Activated CD8-positive, alpha-beta memory T cell treated with anti-CD3 and anti-CD28 coated beads, Interleukin-2, amount 50 U/mL, for 24 hours (primary cell): ENCODE measurements around the gene SPTBN2.
A peak's percentile ranks its signal among the peaks of the same experiment; 100 is the strongest.
"Not testable (repeated sequence)": the region's sequence is repeated elsewhere in the genome, so short reads cannot be mapped to it uniquely, and the experiment has no call there.

Experiments
- DNase-seq: peaks from one replicate; pipeline ENCODE4 v3.0.0-alpha.2; 2020; ENCODE audit errors: extremely low read depth

The SPTBN2 gene

DNA sequence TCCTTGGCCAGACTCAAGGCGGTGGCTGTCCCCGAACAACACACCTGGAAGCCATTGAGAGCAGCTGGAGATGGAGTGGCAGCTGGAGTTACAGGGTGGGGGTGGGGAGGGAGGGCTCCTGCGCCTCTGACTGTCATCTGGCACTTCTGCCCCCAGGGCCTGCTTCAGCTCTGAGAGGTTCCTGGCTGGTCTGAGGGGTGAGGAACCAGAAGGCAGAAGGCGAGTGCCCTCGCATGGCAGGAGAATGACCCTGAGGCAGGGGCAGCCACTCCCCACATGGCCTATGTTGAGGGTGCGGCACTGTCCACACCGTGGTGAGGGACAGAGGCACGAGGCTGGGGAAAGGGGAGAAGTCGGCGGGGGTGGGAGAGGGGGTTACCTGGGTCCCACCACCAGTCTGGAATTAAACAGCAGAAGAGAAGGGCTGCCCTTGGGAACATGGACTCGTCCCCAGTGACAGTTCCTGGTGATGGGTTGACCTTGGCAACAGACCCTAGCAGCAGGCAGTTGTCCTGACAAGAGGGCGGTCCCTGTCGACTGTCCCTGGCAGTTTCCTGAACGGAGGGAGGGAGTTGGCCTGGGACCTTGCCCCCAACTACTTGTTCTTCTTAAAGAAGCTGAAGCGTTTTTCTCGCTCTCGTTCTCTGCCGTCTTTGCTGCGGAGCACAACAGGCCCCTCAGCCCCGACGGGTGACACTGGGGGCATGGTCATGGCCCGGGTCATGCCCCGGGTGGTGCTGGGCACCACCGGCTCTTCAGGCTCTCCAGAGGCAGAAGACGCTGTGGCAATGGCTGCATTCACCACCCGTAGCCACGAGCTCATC, 43.5 kb downstream of the SPTBN2 start:
- DNase-seq, result no peak

DNA sequence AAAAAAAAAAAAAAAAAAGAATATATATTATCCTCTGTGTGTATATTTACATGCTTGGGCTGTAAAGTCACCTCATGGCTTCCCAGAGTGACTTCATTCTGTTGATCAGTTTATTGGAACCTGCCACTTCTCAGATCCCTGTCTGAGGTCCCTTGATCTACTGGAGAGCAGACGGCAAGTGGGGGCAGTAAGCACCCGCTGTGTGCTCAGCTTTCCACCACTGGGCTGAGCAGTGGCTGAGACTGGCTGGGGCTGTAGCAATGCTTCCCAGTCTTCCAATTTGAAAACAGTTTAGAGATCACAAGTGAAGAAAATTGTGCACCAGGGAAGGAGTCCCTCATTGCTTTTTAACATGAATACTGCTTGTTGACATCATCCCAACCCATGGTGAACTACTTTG, 44.4 kb downstream of the SPTBN2 start:
- no peak for DNase-seq

DNA sequence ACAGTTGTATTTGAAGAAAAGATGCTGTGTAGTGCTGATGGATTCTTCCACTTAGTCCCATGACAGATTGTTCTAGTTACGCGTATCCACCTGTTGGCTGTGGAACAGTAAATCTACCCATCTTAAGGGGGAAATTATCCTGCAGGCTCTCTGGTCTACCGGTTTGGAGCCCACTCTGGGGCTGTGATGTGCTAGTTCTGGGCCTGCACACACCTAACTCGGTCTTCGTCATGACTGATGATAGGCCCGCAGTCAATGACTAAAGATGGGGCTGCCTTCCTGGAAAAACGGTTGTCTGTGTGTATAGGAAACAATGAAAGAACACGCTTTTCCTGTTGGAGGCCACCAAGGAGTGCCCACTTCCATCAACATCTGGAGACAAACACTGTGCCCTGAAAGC, 45.1 kb downstream of the SPTBN2 start:
- DNase-seq, result no peak

DNA sequence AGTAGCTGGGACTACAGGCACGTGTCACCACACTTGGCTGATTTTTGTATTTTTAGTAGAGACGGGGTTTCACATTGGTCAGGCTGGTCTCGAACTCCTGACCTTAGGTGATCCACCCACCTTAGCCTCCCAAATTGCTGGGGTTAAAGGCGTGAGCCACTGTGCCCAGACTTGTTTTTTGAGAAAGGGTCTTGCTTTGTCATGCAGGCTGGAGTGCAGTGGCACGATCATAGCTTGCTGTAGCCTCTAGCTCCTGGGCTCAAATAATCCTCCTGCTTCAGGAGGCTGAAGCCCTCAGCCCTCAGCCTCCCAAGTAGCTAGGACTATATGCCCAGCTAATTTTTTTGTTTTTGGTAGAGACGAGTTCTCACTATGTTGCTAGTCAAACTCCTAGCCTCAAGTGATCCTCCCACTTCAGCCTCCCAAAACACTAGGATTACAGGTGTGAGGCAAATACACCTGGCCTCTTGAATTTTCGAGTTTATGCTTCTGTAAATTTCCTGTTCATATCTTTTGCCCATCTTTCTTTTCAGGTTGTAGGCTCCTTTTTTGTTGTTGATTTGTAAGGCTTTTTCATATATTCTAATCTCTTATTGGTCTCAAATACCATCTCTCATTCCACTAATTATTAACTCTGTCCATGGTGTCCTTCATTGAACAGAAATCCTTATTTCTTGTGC, 47.9 kb downstream of the SPTBN2 start:
- no peak for DNase-seq

DNA sequence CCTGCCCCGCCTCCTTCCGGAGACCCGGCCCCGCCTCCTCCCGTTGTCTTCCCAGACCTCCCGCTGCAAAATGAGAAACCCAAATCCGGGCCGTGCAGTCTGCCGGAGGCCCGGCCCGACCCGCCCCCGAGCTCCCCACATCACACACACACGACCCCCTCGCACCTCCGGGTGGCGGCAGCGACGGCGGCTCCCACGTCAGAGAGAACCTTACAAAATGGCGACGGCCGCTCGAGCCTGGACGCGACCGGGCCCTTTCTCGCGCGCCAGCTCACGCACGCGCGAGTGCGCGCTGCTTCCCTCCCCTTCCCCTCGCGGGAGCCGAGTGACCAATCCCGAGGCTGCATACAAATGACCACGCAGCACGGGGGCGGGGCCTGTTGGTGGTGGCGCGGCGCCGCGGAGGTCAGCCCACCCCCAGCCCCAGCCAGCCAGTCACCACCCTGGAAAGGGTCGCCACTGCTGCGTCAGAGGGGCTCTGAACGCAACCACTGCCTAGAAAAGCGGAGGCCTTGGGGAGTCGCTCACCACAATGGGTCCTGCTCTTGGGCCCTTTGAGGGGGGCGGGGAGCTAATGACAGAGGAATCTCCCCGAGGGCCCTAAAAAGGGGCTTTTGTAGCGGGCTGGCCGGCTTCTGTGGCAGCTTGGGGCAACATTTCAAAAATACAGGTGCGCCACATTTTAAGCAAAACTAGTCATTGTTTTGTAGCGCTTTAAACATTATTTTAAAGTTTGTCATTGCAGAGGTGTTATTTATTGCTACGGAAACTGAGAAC, 51.2 kb downstream of the SPTBN2 start, which contains the start of gene RBM4B:
RBM4B (minus strand) TSS at position 289 of the 777 bp plus-strand sequence. CDS start 808 bp downstream, outside the sequence.
- DNase-seq, result peak; percentile 85

DNA sequence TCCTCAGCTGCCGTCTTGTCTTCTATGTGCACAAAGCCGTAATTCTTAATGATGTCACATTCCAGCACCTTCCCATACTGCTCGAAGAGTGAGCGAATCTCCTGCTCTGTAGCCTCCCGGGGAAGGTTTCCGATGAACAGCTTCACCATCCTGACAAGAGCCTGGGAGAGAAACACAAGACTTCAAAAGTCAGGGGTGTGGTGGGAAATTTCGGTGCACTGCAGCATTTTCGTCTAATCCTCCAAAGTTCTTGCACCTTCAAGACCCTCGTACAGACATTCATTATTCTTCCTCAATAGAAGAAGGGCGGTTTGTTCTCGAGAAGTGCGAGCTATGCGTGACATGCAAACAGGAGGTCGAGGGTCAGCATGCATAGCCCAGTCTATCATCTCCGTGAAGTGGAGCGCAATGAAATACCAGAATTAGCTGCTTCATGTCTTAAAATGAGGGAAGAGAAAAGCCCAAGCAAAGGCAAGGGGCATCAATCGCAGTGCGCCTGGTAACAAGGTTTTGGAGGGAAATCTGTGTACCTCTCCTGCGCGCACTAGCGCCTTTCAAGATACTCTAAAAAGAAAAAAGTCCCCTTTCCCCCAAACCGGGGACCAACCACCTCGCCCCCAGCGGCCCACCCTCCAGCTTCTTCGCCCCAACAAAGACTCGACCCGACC, 52.0 kb downstream of the SPTBN2 start:
- DNase-seq, result no peak

DNA sequence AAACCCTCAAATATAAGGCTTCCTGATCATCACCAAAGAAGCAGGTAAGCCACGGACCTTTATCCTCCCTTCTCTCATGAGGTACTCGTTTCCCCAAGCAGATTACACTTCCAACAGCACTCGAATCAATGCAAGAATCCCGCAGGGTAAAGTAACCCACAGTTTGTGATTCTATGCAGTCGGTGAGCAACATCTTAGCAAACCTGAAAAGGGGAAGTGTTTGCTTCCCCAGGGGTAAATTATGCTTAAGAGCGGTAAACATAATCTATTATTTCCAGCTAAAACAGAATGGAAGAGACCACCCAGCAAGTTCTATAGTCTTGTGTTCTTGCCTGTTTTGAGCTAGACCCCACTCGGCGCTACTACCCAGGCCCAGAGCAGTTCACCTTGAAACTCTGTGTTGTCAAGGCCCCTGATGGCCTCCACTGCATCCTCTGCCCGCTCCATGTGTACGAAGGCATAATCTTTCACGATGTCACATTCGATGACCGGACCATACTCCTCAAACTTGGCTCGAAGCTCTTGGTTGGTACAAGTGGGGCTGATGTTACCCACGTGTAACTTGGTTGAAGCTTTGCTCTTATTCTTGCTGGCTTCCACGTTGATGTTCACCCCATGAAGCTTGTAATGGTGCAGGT, 52.6 kb downstream of the SPTBN2 start:
- no peak for DNase-seq

DNA sequence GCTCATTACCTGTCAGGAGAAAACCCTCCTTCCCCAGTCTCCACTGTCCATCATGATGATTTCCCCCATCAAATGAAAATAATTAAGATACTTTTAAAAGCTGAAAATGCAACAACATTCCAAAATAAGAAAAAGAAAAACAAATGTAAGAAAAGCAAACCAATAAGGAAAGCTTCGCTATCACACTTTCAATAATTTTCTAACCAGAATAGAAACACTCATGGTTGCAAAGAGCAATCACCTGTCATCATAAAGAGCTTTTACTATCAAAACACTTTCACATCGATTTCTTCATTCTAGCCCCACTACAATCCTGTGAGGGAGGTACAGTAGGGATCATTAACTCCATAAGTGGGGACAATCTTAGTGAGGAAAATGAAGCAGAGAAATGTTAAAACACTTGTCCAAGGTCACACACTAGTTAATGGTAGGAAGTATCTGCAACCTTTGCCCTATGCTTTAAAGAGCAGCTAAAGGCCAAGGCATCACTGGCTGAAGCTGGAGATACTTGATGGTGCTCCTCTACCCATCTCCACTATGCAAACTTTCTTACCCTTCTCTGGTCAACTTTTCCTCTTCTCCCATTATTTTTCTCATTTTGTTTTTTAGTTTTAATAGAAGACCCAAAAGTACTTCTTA, 53.9 kb downstream of the SPTBN2 start:
- DNase-seq, result no peak

DNA sequence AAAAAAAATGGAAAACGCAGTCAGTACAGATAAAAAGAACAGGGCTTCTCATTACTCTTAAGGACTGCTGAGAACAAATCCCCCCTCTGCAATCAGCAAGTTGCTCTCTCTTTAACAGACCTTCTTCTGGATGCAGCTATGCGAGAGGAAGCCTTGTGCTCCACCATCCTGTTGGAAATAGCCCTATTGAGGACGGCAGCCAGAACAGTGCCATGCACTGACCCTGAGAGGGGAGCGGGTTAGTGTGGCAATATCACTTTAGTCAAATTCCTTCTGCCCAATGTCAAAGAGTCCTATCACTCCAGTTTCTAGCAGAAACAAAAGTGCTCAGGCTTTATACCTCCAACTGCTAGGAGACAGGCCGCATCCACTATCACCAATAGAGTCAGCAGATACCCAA, 58.2 kb downstream of the SPTBN2 start:
- no peak for DNase-seq

DNA sequence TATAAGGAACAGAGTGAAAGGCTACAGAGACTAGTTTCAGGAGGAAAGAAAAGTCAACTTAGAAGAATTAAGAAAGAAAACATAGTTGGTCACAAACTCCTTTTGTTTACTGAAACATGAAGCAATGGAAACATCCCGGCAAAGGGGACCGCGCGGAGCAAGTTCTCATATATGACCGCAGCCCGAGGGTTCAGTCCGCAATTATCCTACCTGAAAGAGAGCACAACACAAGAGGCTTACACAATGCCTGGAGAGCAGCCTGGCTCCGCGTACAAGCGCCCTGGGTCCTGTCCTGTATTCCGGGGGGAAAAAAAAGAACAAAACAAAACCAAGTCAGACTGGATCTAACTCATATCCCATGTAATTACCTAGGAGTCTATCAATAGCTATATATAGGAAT, 63.6 kb downstream of the SPTBN2 start:
- no peak for DNase-seq

DNA sequence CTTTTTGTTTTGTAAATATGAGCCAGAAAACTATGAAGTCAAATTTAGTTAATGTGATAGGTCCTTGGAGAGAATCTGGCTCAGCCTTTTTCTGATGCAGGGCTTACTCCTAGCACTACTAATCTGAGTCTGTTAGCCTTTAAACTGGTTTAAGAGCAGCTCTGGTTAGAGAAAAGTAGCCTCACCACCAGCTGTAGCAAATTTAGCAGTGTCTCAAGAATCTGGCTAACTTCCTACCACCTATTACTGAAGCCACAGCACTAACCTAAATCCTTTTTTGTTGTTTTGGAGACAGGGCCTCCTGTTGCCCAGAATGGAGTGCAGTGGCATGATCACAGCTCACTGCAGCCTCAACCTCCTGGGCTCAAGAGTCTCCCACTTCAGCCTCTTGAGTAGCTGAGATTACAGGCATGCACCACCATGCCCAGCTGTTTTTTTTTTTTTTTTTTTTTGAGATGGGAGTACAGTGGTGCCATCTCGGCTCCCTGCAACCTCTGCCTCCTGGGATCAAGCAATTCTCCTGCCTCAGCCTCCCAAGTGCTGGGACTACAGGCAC, 65.2 kb downstream of the SPTBN2 start:
- no peak for DNase-seq

DNA sequence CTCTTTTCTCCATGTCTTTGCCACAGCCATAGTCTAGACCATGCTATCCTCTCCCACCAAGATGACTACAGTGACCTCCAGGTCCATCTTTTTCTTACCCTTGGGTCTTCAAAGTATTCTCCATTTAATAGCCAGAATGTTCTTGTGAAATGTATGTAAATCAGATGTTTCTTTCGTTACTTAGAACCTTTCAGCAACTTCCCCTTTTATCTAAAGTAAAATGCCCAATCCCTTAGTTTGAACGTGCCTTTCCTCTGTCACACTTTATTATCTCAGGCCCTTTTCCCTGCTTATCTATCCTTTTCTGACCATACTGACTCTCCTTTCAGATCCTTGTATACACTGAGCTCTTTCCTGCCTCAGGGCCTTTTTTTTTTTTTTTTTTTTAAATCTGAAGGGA, 69.3 kb downstream of the SPTBN2 start:
- DNase-seq, result no peak

DNA sequence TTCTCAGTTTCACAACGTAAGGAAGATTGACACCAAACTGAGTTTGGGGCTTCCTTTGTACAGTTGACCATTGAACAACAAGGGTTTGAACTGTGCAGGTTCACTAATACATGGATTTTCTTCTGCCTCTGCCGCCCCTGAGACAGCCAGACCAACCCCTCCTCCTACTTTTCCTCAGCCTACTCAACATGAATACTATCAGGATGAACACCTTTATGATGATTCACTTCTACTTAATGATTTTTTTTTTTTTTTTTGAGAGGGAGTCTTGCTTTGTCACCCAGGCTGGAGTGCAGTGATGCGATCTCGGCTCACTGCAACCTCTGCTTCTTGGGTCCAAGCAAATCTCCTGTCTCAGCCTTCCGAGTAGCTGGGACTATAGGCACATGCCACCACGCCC, 75.9 kb downstream of the SPTBN2 start:
- DNase-seq, result no peak

DNA sequence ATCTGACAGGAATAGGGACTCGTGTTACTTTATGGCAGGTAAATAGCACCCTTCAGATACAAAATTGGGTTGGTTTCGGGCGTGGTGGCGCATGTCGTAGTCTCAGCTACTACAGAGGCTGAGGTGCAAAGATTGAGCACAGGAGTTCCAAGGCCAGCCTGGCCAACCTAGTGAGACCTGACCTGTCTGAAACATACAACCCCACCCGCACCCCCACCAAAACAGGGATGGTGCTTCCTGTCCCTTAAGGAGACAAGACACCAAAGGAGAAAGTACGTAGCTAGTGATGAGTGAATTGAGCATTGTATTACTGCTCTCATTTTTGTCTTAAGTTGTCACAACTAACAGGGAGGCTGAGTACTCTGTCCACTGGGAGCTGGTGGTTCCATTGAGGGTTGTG, 76.4 kb downstream of the SPTBN2 start:
- DNase-seq, result no peak

DNA sequence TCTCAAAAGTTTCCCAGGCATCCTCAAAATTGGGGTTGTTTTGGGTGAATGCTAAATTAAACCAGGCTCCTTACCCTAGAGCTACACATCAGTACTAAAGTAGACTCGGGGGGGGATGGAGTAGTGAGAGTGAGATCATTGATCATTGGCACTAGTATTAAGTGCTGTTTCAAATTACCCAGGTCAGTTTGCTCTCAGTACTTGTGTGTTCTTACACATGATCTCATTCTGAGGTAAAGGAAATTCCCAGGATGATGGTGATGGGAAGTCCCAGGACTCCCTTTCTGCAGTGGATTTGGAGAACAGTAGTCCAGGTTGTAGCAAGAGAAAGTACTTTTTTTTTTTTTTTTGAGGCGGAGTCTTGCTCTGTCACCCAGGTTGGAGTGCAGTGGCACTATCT, 78.0 kb downstream of the SPTBN2 start:
- DNase-seq, result no peak

DNA sequence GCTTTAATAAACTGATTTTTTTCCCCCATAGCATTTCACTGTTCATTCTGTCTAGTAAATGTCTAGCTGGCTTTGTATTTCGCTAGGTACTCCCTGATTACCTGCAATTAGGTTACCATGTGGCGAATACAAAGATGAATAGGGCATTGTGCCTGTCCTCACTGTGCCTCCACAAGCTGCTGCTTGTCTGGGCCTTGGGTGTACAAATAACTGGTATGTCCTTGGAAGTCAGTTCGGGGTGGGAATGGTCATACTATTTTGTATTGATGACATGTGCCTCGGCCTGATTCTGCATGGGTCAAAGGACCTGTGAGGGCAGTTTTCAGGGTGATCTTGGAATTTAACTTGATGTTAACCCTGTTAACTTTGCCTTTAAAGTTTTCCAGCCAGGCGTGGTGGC, 79.1 kb downstream of the SPTBN2 start:
- DNase-seq, result no peak

DNA sequence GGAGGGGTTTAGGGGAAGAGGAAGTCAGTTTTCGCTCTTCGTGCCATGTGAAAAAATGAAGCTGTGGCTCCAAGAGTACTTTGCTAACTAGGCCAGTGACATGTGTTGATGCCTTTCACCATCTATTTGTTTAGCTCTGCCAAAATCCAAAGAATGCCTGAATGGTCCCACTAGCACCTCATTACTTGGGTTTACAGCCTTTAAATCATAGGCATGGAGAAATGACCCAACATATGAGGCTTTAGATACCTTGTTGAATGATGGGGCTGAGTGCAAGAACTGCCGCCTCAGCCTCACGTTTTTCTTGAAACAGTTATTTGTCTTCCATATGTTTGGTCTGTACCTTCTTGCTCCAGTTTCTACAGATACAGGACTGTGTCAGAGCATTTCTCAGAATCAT, 82.2 kb downstream of the SPTBN2 start:
- no peak for DNase-seq

DNA sequence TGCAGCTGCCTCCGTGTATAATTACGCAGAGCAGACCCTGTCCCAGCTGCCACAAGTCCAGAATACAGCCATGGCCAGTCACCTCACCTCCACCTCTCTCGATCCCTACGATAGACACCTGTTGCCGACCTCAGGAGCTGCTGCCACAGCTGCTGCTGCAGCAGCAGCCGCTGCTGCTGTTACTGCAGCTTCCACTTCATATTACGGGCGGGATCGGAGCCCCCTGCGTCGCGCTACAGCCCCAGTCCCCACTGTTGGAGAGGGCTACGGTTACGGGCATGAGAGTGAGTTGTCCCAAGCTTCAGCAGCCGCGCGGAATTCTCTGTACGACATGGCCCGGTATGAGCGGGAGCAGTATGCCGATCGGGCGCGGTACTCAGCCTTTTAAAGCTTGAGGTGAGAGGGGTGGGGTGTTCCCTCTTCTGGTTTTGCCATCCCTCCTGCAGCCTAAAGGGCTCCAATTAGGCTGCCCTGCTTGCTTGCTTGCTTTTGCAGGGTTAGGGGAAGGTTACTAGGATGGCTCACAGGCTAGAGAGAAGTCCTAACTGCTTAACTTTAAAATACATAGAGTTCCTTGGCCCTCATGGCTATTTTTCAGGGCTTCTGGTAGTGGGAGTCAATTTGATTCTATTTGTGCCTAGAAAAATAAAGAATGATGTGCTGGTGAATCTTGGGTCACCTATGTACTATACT, 85.1 kb downstream of the SPTBN2 start:
- DNase-seq, result no peak

DNA sequence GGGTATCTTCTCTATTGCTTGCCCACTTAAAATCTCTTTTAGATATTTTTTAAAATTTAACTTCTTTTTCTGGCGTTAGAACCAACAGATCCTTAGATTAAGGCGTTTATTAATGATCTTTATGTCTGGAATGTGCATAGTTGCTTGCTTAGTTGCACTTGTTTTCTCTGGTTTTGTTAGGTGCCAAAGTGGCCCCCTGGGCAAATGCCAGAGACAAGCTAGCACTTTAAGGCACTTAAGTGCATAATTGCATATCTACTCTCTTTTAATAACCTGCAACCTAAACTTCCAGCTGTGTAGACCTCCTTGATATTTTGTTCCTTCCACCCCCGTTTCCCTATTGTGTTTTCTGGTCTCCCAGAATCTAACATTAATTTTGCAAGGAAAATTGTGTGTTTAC, 87.2 kb downstream of the SPTBN2 start:
- DNase-seq, result no peak

DNA sequence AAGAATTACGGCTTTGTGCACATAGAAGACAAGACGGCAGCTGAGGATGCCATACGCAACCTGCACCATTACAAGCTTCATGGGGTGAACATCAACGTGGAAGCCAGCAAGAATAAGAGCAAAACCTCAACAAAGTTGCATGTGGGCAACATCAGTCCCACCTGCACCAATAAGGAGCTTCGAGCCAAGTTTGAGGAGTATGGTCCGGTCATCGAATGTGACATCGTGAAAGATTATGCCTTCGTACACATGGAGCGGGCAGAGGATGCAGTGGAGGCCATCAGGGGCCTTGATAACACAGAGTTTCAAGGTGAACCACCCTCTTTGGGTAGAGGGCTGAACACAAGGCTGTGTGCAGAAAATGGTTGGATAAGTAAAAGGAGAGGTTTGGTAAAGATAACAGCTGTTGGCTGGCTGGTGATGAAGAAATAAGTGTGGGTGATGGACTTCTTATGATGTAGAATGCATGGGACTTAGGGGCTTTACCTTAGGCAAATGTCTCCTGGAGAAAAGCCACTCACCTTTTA, 89.1 kb downstream of the SPTBN2 start:
- DNase-seq, result not testable (repeated sequence)
